Lower leg skin (tissue), 4 donors: ENCODE measurements around the gene PLXNA3. TPM values are rescaled to one million over a fixed set of nuclear protein-coding genes. Genes with fewer than 3 reads are reported as not detected.

ENCODE experiments used
- DNase-seq, 2 donors: peaks; one replicate each; pipeline ENCODE4 v3.0.0-alpha.2; 2019; ENCODE audit warnings: low spot score in 2 of 2
- H3K4me3 ChIP-seq: fragments of 200-600 bp; sonication (generic); 2 replicates; pipeline ENCODE4 v1.5.1; 2017; ENCODE audit warnings: mild to moderate bottlenecking, low read depth; ENCODE audit not compliant: poor library complexity, severe bottlenecking
- POLR2A ChIP-seq, 2 donors: fragments of 450-650 bp; IDR thresholded peaks; one replicate each; pipeline ENCODE4 v1.6.1; 2016 to 2017; ENCODE audit warnings: antibody characterized with exemption in 2 of 2, mild to moderate bottlenecking in 1 of 2, moderate library complexity in 1 of 2
- WGBS, 2 donors: methylation state at CpG; one replicate each; pipeline ENCODE4 v1.1.5; 2018; 5-methylcytosine and 5-hydroxymethylcytosine counted together
- intact Hi-C: fragments of 100-400 bp; cut with DNase I; formaldehyde crosslinking; loops from one replicate; pipeline ENCODE4 v1.15.0; 2023; ENCODE audit warnings: low total_unique reads
- total RNA-seq, 4 donors: library from RNA; depleted of rRNA; stranded (reverse); fragments of >200 nt; gene quantifications; one replicate each; pipeline ENCODE4 v1.1.0, GENCODE V29; 2016
- TF ChIP-seq, protein P1 (sequence below), 3 donors: fragments of 450-650 bp; IDR thresholded peaks; one replicate each; pipeline ENCODE4 v1.5.1; 2016; ENCODE audit warnings: antibody characterized with exemption in 3 of 3, mild to moderate bottlenecking in 3 of 3, moderate library complexity in 2 of 3

The PLXNA3 gene
- total RNA-seq, 4 donors from 2014 or later, result 10.2 to 30.2 (median 13.5) TPM

DNA sequence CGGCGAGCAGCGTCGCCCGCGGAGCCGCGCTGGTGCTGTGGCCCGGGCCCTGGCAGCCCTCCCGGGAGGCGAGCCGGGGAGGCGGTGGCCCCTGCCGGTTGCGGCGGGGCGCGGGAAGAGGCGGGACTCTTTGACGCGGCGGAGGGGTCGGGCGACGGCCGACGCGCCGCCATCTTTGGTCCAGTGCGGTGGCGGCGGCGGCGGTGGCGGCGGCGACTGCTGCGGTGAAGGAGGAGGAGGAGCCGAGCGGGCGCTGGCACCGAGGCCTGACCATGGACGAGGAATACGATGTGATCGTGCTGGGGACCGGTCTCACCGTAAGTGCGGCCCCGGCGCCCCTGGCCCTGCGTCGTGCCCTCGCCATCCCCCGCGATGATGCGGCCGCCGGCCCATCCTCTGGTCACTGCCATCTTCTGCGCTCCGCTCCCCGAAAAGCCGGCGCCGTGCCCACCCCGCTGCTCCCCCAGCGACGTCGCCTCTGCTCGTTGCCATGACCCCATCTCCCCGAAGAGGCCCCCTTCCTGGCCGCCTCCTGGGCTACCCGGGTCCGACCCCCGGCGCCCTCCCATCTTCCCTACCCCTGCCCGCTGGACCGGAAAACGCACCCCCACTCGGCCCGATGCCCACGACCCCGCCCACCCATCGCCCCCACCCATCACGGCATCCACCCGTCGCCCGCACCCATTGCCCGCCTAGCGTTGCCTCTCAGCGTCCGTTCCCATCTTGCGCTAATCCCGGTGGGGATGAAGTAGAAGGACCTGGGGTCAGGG is 20.9 kb upstream of the PLXNA3 start, which contains the start of gene GDI1:
GDI1 (plus strand) TSS at position 172 of the 770 bp plus-strand sequence; CDS start at position 273, 101 bp downstream.
- intact Hi-C loops, result no loop called here
- no peak for DNase-seq
- H3K4me3 ChIP-seq, result peak within 1 kb of the TSS; percentile 32
- TF ChIP-seq, protein P1, sequence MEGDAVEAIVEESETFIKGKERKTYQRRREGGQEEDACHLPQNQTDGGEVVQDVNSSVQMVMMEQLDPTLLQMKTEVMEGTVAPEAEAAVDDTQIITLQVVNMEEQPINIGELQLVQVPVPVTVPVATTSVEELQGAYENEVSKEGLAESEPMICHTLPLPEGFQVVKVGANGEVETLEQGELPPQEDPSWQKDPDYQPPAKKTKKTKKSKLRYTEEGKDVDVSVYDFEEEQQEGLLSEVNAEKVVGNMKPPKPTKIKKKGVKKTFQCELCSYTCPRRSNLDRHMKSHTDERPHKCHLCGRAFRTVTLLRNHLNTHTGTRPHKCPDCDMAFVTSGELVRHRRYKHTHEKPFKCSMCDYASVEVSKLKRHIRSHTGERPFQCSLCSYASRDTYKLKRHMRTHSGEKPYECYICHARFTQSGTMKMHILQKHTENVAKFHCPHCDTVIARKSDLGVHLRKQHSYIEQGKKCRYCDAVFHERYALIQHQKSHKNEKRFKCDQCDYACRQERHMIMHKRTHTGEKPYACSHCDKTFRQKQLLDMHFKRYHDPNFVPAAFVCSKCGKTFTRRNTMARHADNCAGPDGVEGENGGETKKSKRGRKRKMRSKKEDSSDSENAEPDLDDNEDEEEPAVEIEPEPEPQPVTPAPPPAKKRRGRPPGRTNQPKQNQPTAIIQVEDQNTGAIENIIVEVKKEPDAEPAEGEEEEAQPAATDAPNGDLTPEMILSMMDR (IDR thresholded peaks at IDR 0.05), result no peak
- no peak for TF ChIP-seq POLR2A (IDR thresholded peaks at IDR 0.05)
- 0 to 59% methylated on average over 16 to 61 of the region's 93 CpGs for WGBS, 2 donors

GRCh38 chrX:154437971-154438893 is 19.8 kb upstream of the PLXNA3 start:
- peak overlapping the region; percentile 32 for H3K4me3 ChIP-seq
- 45 to 68% methylated on average over 28 of the region's 28 CpGs for WGBS, 2 donors
- intact Hi-C loops, result no loop called here
- TF ChIP-seq POLR2A (IDR thresholded peaks at IDR 0.05), result no peak
- TF ChIP-seq, protein P1 (IDR thresholded peaks at IDR 0.05), result no peak
- DNase-seq, result no peak

GRCh38 chrX:154439841-154440240 is 18.2 kb upstream of the PLXNA3 start:
- DNase-seq, result no peak
- TF ChIP-seq, protein P1 (IDR thresholded peaks at IDR 0.05), result no peak
- no peak for TF ChIP-seq POLR2A (IDR thresholded peaks at IDR 0.05)
- intact Hi-C loops, result no loop called here
- 91 to 93% methylated on average over 10 to 18 of the region's 18 CpGs for WGBS, 2 donors
- H3K4me3 ChIP-seq, result no peak overlapping the region

DNA sequence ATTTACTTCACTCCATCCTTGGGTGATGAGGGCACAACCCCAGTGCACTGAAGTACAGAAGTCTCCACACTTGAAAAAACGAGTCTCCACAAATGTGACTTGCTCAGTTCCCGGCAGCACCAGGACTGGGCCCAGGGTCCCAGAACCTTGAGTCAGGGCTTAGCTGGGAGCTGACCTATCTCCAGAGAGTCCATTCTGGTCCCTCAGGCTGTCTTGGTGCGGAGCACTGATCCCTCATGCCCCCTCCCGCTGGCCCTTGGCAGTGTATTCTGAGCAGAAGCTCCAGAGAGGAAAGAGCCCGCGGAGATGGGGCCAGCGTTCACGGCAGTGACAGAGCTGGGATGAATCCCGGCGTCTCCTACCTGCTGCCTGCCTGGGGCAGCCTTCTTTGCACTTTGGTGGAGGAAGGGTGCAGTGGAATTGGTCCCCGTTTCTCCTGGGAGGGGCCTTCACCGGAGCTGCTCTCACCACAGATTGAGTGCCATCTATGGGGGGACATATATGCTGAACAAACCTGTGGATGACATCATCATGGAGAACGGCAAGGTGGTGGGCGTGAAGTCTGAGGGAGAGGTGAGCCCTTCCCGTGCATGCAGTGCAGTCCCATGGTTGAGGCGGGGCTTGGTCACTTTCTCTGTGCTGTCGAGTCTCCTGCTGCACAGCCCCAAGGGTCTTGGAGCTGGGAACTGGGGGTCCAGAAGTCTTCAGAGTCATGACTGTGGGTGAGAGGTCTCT is 17.3 kb upstream of the PLXNA3 start:
- no peak for DNase-seq
- no peak for TF ChIP-seq POLR2A (IDR thresholded peaks at IDR 0.05)
- TF ChIP-seq, protein P1 (IDR thresholded peaks at IDR 0.05), result no peak
- intact Hi-C loops, result no loop called here
- H3K4me3 ChIP-seq, result no peak overlapping the region
- WGBS, 2 donors, result 72 to 89% methylated on average over 7 to 17 of the region's 17 CpGs

DNA sequence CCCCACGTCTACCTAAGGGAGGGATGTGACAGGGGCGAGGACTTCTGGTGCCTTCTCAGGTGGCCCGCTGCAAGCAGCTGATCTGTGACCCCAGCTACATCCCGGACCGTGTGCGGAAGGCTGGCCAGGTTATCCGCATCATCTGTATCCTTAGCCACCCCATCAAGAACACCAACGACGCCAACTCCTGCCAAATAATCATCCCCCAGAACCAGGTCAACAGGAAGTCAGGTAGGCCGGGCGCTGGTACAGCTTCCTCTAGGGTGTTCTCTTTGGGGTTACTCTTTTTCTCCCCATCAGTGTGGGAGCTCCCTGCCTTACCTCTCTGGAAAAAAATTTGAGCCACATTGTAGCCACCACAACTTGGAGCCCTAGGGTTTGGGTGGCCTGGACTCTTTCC is 16.5 kb upstream of the PLXNA3 start:
- WGBS, 2 donors, result 80 to 97% methylated on average over 2 to 10 of the region's 11 CpGs
- no peak for DNase-seq
- no peak overlapping the region for H3K4me3 ChIP-seq
- no peak for TF ChIP-seq POLR2A (IDR thresholded peaks at IDR 0.05)
- intact Hi-C loops, result no loop called here
